Chondrocyte (in vitro differentiated cells): Measurements from ENCODE around the gene ZNF343. TPM values are rescaled to one million over a fixed set of nuclear protein-coding genes. Genes with fewer than 3 reads are reported as not detected.
A peak's percentile ranks its signal among the peaks of the same experiment; 100 is the strongest.

Experiments
- DNase-seq: peaks from one replicate; pipeline ENCODE4 v3.0.0; 2021; ENCODE audit warnings: mixed read lengths, low spot score
- H3K27ac Mint-ChIP-seq: one replicate; pipeline ENCODE4 v1.8.0; 2021; ENCODE audit warnings: mild to moderate bottlenecking, moderate library complexity, mixed read lengths; ENCODE audit not compliant: unreplicated experiment
- H3K27me3 Mint-ChIP-seq: 2 replicates; pipeline ENCODE4 v1.8.0; 2021; ENCODE audit warnings: low read depth, mixed read lengths
- H3K36me3 Mint-ChIP-seq: 2 replicates; pipeline ENCODE4 v1.8.0; 2021; ENCODE audit warnings: low read depth, mixed read lengths
- H3K4me1 Mint-ChIP-seq: 2 replicates; pipeline ENCODE4 v1.8.0; 2021; ENCODE audit warnings: low read depth, mild to moderate bottlenecking, mixed read lengths
- H3K4me3 Mint-ChIP-seq: one replicate; pipeline ENCODE4 v1.8.0; 2021; ENCODE audit warnings: mild to moderate bottlenecking, moderate library complexity, mixed read lengths; ENCODE audit not compliant: unreplicated experiment
- H3K9me3 Mint-ChIP-seq: 2 replicates; pipeline ENCODE4 v1.8.0; 2021; ENCODE audit warnings: low read depth, mixed read lengths
- total RNA-seq: library from RNA; stranded (reverse); gene quantifications from 3 replicates; pipeline ENCODE4 v1.2.1, GENCODE V29; 2021
- TF ChIP-seq, protein P1 (sequence below): fragments of 200-600 bp; sonication (generic); IDR thresholded peaks from 2 replicates; pipeline ENCODE4 v1.5.0; 2021; ENCODE audit warnings: antibody characterized with exemption, mild to moderate bottlenecking, moderate library complexity

The ZNF343 gene
- total RNA-seq, 1 donor from 2014 or later: 11.5 TPM

DNA sequence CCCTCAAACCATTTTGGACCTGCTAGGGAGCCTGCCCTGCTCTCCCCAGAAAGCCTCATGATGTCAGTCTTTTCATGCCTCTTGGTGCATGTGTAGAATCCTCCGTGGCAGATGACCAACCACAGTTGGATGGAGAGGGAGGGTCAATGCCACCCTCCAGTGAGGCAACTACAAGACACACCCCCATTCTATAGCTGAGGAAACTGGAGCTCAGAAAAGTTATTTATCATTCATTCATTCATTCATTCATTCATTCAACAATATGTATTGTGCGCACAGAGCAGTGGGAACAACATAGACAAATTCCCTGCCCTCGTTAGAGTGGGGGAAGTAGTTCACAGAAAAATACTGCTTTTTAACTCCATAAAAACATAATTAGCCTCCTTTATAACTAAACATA lies 54.9 kb downstream of the ZNF343 start:
- H3K4me3 Mint-ChIP-seq: no peak overlapping the region
- TF ChIP-seq, protein P1, sequence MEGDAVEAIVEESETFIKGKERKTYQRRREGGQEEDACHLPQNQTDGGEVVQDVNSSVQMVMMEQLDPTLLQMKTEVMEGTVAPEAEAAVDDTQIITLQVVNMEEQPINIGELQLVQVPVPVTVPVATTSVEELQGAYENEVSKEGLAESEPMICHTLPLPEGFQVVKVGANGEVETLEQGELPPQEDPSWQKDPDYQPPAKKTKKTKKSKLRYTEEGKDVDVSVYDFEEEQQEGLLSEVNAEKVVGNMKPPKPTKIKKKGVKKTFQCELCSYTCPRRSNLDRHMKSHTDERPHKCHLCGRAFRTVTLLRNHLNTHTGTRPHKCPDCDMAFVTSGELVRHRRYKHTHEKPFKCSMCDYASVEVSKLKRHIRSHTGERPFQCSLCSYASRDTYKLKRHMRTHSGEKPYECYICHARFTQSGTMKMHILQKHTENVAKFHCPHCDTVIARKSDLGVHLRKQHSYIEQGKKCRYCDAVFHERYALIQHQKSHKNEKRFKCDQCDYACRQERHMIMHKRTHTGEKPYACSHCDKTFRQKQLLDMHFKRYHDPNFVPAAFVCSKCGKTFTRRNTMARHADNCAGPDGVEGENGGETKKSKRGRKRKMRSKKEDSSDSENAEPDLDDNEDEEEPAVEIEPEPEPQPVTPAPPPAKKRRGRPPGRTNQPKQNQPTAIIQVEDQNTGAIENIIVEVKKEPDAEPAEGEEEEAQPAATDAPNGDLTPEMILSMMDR: no peak
- H3K27ac Mint-ChIP-seq: no peak overlapping the region
- no peak for DNase-seq
- H3K36me3 Mint-ChIP-seq: no peaks in the 10 kb centered on the region
- H3K9me3 Mint-ChIP-seq: no peaks in the 10 kb centered on the region
- no peaks in the 10 kb centered on the region for H3K27me3 Mint-ChIP-seq
- peaks cover 12% of the 10 kb centered on the region for H3K4me1 Mint-ChIP-seq

DNA sequence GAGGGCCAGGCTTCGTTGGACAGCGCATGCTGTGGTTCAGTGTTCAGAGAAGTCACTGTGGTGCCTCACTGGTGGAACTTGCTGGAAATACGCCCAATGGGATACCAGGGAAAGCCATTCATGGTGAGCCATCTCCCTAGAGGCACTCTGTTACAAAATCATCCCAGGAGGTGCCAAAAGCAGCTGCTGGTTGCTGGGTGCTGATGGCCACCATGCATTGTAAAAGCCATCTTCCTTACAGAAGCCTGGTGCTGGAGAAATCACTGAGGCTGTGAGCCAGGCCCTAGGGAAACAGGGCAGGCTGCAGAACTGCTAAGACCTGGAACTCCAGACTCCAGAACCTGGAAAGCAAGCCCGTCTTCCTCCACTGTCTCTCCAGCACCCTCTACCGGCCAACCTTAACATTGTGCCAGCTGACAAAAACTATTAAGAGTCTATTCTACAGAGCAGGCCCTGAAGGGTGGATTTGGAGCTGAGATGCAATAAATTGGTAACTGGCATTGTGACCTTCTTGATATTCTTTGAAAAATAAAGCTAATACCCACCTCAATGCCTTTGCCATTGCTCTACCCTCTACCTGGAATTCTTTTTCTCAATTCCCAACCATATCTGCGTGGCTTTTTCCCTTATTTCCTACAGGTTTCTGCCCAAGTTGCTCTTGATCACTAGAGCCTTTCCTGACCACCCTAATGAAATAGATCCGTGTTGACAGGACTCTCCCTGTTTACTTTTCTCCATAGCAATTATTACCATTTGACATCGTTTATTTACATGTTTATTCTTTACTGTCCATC lies 56.6 kb downstream of the ZNF343 start:
- no peaks in the 10 kb centered on the region for H3K27me3 Mint-ChIP-seq
- peaks cover 12% of the 10 kb centered on the region for H3K4me1 Mint-ChIP-seq
- TF ChIP-seq, protein P1: peak; percentile 83
- peaks cover 1% of the 10 kb centered on the region for H3K9me3 Mint-ChIP-seq
- H3K27ac Mint-ChIP-seq: no peak overlapping the region
- no peak for DNase-seq
- no peaks in the 10 kb centered on the region for H3K36me3 Mint-ChIP-seq
- no peak overlapping the region for H3K4me3 Mint-ChIP-seq

DNA sequence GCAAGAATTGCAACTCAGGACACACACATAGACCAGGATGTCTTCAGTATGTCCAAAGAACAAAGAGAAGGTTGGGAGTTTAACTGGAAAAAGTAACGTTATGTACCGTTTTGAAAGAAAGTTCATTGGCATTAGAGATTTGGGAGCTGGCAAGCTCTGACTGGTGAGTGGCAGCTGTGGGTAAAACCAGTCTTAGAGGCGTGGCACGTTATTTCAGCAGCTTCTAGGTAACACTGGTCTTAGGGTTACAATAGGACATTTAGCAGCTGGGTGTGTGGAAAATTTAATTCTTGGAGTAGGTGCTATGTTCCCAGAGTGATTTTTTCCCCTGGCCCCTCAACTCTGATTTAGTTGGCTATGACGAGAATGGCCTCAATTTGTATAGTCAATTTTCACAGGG lies 57.3 kb downstream of the ZNF343 start:
- Mint-ChIP-seq H3K36me3 (no peaks in the 10 kb centered on the region), H3K27me3 (peaks cover 2% of the 10 kb centered on the region), H3K27ac (no peak overlapping the region), H3K9me3 (peaks cover 5% of the 10 kb centered on the region), H3K4me1 (peaks cover 6% of the 10 kb centered on the region), H3K4me3 (no peak overlapping the region)
- no peak for DNase-seq
- TF ChIP-seq, protein P1: no peak

DNA sequence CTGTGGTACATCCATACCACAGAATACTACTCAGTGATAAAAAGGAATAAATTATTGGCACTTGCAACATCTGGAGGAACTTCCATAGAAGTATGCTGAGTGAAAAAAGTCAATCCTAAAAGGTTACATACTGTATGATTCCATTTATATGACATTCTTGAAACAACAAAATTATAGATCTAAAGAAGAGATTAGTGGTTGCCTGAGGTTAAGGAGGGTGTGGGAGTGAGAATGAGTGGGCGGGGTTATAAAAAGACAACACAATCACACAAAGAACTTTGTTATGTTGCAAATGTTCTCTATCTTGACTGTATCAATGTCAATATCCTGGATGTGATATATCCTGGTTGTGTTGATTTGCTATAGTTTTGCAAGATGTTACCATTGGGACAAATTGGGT lies 59.3 kb downstream of the ZNF343 start:
- TF ChIP-seq, protein P1: no peak
- Mint-ChIP-seq H3K4me1 (no peaks in the 10 kb centered on the region), H3K9me3 (peaks cover 8% of the 10 kb centered on the region), H3K27ac (no peak overlapping the region), H3K4me3 (no peak overlapping the region), H3K27me3 (peaks cover 2% of the 10 kb centered on the region), H3K36me3 (no peaks in the 10 kb centered on the region)
- no peak for DNase-seq

DNA sequence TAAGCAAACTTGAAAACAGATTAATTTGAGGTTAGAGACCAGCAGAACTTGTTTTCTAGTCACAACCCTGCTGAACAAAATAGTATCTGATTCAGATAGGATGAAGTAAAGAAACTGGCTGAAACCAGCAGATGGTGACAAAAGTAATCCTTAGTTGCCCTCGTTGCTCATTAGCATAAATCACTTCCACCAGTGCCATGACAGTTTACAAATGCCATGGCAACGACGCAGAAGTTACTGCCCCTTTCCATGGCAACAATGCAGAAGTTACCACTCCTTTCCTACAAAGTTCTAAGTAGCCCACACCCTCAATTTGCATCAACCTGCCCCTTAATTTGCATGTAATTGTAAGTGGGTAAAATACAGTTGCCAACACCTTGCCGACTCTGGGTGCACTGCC lies 61.9 kb downstream of the ZNF343 start:
- peaks cover 8% of the 10 kb centered on the region for H3K9me3 Mint-ChIP-seq
- no peak overlapping the region for H3K27ac Mint-ChIP-seq
- H3K36me3 Mint-ChIP-seq: no peaks in the 10 kb centered on the region
- peaks cover 2% of the 10 kb centered on the region for H3K27me3 Mint-ChIP-seq
- no peak for DNase-seq
- no peaks in the 10 kb centered on the region for H3K4me1 Mint-ChIP-seq
- TF ChIP-seq, protein P1: no peak
- H3K4me3 Mint-ChIP-seq: no peak overlapping the region

Other genes with a start within 250 kb of the ZNF343 start
- not detected in 3 replicates for gene TGM3, start 212.9 kb downstream of the ZNF343 start, total RNA-seq
- gene TGM6, start 128.0 kb downstream of the ZNF343 start, total RNA-seq: not detected in 3 replicates
- 99.8 to 103 TPM (median 103 TPM) in 3 replicates for gene SNRPB, start 38.1 kb downstream of the ZNF343 start, total RNA-seq
- gene TMC2, start 27.7 kb upstream of the ZNF343 start, total RNA-seq: not detected in 3 replicates
- 103 to 166 TPM (median 118 TPM) in 3 replicates for gene NOP56, start 143.7 kb upstream of the ZNF343 start, total RNA-seq
- 56.5 to 65.9 TPM (median 57.1 TPM) in 3 replicates for gene IDH3B, start 155.3 kb upstream of the ZNF343 start, total RNA-seq
- gene EBF4, start 183.9 kb upstream of the ZNF343 start, total RNA-seq: 8.0 to 15.2 TPM (median 11.4 TPM) in 3 replicates